GM20000 (cell line): Measurements from ENCODE around the gene LATS2.

ENCODE experiments used
- DNase-seq: peaks from one replicate; pipeline ENCODE4 v3.0.0; 2012; ENCODE audit warnings: low spot score
- TF ChIP-seq, protein P1 (sequence below): IDR thresholded peaks from 2 replicates; pipeline ENCODE4 v1.5.1; 2012; ENCODE audit warnings: mild to moderate bottlenecking, control low read depth; ENCODE audit errors: extremely low read depth, missing control alignments

LATS2 gene

DNA sequence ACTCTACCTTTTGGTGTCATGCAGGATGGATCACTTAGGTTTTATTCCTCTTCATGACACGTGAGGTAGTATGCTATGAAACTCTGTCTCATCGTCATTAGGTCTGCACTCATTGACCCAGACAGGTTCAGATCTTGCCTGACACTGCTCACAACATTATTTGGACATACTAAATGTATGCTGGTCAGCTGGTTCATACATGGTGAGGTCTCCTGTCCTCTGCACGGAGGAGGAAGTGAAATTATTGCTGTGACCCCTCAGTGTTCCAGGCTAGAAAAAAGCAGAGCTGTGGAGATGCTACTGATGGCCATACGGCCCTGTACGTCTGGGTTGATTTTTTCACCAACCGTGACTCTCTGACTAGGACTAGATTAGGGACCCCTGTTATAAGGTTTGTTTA lies 35.8 kb downstream of the LATS2 start:
- TF ChIP-seq, protein P1, sequence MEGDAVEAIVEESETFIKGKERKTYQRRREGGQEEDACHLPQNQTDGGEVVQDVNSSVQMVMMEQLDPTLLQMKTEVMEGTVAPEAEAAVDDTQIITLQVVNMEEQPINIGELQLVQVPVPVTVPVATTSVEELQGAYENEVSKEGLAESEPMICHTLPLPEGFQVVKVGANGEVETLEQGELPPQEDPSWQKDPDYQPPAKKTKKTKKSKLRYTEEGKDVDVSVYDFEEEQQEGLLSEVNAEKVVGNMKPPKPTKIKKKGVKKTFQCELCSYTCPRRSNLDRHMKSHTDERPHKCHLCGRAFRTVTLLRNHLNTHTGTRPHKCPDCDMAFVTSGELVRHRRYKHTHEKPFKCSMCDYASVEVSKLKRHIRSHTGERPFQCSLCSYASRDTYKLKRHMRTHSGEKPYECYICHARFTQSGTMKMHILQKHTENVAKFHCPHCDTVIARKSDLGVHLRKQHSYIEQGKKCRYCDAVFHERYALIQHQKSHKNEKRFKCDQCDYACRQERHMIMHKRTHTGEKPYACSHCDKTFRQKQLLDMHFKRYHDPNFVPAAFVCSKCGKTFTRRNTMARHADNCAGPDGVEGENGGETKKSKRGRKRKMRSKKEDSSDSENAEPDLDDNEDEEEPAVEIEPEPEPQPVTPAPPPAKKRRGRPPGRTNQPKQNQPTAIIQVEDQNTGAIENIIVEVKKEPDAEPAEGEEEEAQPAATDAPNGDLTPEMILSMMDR = no peak
- DNase-seq = no peak

DNA sequence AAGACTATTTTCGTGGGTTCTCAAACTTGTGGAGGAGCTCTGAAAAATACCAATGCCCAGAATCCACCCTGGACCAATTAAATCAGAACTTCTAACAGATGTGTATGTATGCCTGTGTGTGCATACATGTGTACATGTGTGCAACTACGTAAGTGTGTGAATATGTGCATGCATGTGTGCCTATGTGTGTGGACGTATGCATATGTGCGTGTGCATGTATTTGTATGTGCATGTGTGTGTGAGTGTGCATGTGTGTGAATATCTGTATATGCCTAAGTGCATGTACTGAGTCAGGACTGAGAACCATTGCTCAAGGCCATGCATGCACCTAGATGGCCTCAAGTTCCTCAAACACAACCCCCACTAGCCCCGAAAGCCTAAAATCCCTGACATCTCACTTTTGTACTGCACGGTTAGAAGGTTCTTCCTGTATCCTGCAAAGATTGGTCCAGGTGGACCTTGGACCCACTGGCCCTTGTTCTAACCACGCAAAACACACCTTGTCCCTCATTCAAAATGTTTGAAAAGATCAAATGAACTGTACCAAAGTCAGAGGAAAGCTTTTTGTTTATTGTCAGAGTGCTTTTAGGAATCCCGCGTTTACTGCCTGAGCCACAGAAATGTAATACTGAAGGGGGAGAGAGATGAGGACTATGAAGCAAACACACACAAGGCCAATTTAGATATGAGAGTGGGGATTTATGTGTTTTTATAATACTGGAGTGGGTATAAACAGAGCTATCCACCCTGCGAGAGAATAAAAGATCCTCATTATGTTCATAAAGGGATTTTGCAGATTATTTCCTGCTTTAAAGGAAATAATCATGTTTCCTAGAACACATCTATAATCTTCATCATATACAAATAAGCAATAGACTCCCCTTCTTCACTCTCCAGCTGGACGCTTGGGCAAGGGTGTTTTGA lies 39.1 kb downstream of the LATS2 start:
- DNase-seq = no peak
- TF ChIP-seq, protein P1 = no peak

DNA sequence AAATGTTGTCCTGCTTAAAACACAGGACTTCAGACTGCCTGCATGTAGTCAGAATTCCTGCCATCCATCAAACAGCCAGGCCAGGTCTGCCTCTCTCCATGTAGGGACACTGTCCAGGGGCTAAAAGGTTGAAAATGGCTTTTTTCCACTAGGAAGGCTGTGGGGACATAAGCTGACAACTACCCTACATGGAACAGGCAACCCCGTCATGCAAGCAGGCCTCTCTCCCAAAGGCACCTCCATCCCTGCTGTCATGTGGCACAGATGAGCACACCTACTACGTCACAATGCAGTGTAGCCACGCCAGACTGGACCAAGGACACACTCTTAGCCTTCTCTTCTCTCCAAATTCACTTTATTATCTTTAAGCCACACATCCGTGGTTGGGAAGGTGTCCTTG lies 40.8 kb downstream of the LATS2 start:
- TF ChIP-seq, protein P1 = no peak
- DNase-seq = no peak

DNA sequence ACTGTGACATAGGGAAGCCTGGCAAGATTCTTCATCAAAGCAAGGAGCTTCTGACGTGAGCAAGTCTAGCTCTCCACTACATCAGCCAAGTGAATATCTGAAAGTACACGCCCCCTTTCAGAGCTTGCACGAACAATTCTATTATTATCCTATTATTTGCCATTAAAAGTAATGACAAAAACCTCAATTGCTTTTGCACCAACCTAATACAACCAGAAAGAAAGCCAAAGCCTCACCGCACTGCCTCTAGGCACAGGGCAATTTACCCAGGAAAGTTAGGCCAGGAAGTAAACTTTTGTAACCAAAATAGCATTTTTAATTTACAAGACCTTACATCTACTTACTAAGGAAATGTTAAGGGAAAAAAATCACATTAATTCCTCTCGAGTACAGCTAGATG lies 41.2 kb downstream of the LATS2 start:
- DNase-seq = no peak
- TF ChIP-seq, protein P1 = no peak

DNA sequence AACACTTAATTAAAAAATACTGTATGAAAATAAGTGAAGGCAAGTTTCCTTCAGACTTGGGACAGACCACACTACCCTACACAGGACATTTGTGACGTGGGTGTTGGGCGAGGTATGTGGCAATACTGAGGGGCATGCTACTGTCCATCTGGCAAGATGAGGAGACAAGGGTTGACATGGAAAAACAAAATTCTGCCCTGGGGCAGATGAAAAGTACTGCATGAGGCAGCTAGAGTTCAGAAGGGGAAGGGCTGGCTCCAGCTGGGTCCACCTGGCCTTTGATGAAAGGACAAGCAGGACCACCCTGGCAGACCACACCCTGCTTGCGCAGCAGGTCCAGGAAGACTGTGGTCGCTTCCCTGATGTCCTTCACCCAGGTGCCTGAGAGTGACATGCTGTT lies 43.2 kb downstream of the LATS2 start:
- no peak for DNase-seq
- TF ChIP-seq, protein P1 = no peak

DNA sequence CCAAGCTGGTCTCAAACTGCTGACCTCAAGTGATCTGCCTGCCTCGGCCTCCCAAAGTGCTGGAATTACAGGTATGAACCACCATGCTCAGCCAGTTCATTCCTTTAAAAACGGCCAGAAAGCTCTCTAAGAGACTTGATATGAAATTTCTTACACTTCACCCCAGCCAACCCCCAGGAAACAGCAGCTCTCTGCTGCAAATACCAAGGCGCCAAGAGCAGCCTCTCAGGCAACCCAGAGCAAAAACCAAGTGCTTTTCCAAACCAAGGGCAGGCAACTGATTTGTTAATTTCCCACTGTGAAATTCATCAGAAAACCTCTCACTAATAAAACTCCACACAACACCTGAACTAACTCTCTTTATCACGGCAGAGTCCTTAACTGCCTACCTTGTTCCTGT lies 44.9 kb downstream of the LATS2 start:
- DNase-seq = no peak
- TF ChIP-seq, protein P1 = no peak

DNA sequence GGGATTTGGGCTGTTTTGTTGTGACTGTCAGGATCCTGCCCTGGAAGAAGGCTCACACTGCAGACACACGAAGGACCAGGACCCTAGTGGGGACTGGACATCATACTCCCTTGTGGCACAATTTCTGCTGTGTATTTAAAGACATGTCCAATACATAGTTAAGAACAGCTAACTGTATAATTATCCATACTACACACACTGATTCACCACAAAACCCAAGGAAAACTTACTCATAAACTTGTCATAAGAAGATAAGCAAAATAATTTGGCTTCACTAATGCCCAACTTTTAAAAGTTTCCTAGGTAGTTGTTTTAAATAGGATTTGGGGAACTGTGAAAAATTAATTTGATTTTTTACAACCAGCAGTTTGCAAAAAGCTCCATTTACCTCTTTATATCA lies 46.1 kb downstream of the LATS2 start:
- TF ChIP-seq, protein P1 = no peak
- DNase-seq = no peak
